Glomerular visceral epithelial cell (primary cell): Measurements from ENCODE around the gene KRI1.
A peak's percentile ranks its signal among the peaks of the same experiment; 100 is the strongest.
"Not testable (repeated sequence)": the region's sequence is repeated elsewhere in the genome, so short reads cannot be mapped to it uniquely, and the experiment has no call there.

Experiments
- DNase-seq: peaks from one replicate; pipeline ENCODE4 v3.0.0-alpha.2; 2016; ENCODE audit errors: extremely low spot score

The KRI1 gene

DNA sequence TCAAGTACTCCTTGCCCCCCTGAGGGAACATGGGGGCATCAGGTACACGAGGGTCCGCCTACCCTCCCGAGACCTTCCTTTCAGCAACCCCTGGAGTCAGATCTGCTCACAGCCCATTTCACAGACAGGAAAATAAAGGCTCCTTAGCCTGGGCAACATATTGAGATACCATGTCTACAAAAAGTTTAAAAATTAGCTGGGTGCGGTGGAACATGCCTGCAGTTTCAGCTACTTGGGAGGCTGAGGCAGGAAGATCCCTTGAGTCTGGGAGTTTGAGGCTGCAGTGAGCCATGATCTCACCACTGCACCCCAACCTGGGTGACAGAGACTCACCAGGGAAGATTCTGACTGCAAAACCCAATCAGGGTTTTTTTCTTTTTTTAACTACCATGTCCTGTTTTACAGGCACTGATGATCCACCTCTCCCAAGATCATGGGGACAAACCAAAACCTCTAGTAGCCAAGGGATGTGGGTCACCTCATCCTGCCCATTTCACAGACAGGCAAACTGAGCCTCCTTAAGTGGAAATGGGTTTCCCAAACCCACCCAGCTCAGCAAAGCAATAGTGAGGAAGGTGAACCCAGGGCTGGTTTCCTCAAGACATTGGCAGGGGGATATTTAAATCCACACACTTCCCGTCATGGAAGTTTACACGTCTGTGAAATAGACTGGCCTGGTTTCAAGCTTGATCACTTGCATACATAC lies 9.4 kb upstream of the KRI1 start:
- DNase-seq = no peak

DNA sequence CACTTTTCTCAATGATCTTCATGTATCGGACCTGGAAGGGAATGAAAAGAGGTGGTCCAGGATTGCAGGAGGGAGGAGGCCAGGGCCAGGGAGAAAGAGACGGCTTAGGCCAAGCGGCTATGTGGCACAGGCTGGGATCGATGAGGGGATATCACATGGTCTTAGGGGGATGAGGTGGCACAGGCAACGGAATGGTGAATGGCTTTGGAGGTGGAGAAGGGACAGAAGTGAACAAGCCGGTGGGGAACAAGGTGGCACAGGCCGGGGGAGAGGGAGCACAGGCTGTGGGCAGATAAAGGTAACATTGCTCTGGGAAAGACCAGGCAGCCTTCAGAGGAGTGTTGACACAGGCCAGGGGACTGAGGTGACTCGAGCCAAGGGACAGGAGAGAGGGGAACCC lies 8.7 kb upstream of the KRI1 start:
- DNase-seq = no peak

DNA sequence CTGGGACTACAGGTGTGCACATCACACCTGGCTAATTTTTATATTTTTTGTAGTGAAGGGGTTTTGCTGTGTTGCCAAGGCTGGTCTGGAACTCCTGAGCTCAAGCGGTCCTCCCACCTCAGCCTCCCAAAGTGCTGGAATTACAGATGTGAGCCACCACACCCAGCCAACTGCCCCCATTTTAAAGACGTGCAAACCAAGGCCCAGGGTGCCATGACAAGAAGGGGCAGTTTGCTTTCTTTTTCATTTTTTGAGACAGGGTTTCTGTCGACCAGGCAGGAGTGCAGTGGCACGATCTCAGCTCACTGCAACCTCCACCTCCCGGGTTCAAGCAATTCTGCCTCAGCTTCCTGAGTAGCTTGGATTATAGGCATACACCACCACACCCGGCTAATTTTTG lies 8.0 kb upstream of the KRI1 start:
- not testable (repeated sequence) for DNase-seq

DNA sequence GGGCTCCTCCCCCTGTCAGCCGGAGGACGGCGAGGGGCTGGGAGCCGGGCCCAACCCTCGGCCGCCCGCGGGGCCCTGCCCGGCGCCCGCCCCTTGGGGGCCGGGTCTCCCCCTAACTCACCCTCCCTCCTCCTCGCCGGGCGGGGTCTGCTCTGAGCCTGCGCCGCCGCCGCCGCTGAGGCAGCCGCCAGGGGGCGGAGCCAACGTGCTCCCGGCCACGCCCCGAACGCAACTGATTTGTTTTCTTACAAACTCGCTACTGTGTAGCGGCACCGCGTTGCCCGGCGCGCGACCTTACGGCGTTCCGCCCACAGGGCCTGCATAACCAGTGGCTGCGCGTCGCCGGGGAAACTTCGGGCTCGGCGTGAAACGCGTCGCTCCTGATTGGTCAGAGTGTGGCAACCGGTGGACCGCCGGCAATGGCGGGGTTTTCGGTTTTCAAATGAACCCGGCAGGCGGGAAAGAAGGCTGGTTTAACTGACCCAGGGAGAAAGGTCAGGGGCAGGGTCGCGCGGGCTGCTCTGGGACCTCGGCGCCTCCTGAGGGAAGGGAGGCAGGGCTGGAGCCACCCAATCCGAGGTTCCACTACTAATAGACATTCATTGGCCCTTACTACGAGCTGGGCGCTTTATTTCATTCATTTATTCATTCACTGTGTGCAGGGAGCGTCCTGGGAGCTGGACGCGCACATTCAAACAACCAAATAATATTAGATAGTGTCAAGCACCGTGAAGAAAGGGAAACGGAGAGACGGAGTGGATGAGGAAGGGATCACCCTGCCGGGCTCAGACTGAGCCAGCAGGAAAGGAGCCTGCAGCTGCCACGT lies 3.2 kb upstream of the KRI1 start, which contains the start of gene CDKN2D:
Gene CDKN2D, minus strand, starts transcription at position 154 of the 826 bp plus-strand sequence. CDS start 326 bp downstream, outside the sequence.
- DNase-seq = peak; percentile 100

DNA sequence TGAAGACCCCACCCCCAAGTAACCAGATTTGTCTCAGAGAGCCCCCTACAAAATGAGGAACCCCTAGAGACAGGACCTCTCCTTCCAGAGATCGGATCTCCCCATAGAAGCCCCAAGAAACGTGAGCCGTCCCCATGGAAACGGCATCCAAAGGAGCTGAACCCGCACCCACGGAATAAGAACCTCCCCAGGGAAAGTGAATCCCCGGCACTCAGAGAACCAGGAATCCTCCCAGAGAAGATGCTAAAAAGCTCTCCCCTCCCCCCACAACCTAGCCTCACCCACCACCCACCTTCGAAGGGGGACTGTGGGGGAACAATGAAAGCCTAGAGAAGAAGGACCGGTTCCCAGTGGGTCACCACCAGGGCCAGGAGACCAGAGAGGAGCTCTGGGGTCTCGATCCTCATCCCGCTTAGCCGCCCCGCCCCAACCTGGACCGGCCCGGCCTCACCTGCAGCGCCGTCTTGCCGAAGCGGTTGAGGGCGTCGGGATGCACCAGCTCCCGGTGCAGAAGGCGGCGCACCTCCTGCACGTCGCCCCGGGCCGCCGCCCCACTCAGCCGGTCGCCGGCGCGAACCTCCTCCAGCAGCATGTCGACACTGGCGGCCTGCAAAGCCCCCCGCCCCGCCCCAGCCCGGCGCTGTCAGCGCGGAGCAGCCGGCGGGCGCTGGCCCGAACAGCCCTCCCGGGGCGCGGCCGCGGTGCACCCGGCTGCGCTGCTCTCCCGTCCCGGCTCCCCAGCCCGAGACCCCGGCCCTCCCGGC lies 2.4 kb upstream of the KRI1 start:
- no peak for DNase-seq

DNA sequence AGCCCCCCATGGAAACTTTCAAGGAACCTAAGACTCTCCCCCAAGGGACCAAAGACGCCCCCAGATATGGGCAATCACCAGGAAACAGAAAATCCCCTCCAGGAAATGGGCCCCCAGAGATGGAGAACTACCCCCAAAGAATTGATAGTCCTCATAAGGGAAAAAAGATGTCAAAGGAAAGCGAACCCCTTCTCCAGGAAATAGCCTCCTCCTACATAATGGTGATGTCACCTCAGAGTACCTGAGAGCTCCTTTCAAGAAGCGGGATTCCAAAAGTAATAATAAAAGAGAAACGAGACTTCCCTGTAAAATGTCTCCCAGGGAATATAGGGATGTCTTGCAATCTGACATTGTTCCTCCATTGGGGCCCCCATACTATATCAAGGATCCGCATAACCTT lies 1.8 kb upstream of the KRI1 start:
- DNase-seq = no peak

DNA sequence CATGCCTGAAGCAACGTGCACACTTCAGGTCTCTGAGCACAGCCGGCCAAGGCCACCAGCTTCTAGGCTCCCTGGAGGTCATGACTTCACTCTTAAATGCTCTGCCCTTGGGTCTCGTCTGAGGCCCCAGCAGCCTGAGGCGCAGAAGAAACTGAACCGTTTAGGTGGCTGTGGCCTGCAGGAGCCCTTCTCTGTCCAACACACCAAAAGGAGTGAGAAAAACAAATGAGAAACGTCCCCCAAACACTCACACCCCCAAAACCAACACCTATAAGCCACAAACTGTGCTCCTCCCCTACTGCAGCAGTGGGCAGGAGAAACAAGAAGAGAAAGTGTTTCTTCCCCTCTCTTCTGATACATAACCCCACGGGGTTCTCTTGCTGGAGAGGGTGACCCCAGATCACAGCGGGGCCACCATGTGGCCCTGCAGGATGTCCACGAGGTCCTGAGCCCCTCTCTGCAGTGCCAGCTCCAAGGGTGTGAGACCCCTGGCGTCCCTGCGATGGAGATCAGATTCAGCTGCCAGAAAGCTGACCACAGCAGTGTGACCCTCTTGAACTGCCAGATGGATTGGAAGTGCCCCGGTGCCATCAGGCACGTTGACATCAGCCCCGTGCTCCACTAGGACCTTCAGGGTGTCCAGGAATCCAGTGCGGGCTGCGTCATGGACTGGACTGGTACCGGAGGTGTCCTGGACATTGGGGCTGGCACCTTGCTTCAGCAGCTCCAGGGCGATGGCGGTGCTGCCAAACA lies 1.0 kb upstream of the KRI1 start:
- DNase-seq = no peak

DNA sequence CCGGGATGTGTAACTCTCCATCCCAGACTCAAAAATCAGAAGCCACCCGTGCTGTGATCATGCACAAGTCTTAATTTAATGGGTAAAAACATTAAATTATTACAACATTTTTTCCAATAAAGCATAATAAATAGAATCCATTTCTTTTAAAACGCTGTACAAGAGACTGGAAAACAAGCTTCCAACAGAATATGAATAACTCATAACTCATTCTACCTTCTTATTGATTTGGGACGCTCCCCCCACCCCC lies 523 bp upstream of the KRI1 start:
- no peak for DNase-seq

DNA sequence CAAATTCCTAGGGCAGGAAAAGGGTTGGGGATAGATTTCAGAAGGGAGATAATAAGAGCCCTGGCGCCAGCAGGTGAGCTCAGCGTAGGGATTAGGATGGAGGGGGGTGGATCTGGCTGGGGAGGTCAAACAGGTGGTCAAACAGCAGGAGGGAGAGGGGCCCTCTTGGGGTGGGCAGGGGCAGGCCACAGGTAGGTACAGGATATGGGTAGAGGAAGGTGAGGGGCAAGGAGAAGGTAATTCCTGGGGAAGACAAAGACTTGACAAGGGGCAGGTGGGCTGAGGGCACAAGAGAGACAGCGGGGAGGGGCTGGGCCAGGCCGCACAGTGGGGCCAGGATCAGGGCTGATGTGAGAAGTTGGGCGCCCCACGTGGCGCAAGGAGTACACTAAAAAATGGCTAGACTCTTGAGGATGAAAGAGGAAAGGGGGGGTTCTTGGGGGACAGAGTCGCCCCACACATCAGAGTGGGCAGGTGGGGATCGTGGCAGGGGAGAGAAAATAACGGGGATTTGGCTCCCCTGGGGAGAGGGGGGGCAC lies 713 bp downstream of the KRI1 start:
- peak; percentile 52 for DNase-seq

DNA sequence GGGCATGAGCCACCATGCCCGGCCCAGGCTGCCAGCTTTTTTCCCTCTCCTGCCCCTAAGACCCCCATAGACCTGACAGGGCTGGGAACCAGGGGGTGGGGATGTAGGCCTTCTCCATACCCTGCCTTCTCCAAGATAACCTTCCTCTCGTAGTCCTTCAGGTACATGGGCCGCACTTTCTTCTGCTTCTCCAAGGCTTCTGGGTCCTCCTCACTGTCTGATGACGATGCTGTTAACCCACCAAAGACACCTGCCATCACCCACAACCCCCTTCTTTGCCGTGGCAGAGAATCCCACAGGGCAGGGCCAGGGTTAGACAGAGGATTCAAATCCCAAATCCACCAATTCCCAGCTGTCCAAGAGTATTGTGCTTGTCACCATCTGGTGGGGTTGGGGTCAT lies 3.2 kb downstream of the KRI1 start:
- no peak for DNase-seq

DNA sequence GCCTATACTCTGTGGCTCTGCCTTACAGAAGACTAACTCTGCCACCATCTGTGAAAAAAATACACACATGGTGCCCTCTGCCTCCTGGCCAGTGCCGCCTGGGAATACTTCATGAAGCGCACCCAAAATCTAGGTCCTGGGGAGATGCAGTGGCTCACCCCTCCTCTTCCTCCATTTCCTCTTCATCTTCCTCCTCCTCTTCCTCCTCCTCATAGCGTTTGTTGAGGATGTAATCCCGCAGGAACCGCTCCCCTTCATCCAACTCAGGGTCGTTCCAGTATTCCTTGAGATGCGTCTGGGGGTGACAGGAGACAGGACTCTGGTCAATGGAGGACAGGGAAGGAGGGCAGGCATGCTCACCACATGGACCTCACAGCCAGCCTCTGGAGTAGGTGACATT lies 5.7 kb downstream of the KRI1 start:
- no peak for DNase-seq

DNA sequence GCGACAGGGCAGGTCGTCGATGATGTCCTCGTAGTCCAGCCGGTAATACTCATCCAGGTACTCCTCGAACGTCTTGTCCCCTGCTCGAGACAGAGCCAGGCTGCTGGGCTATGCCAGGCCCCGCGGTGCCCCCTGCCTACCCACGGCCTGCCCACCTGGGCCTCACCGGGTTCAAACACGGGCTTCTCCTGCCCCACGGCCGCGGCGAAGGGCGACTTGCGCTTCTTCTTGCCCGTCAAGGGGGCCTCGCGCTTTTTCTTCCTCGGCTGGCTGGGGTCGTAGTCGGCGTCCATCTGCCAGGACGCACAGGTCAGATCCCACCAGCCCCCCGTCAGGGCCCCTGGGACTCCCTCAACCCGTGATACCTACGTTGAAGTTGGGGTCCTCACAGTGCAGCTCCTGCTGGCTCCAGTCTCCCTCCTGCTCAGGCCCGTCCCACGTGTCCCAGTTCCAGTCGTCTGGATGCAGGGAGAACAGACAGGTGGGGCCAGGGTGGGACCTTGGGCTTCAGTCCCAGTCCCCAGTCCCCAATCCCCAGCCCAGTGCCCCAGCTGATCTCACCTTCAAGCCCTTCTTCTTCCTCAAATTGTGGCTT lies 8.1 kb downstream of the KRI1 start:
- DNase-seq = no peak

DNA sequence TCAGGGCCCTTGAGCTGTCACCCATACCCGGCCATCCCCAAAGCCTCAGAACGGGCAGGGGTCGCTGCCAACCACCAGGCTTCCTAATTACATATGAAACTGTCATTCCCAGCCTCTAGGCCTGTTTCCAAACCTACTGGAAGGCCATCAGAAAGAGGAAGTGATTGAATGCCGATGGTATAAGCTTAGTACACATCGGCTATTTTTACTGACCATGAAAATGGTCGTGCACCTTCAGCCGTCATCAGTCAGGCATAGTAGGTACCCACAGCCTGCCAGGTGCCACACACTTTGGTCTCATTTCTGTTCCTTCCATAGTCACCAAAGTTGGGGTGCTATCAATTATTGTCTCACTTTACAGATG lies 10.2 kb downstream of the KRI1 start:
- DNase-seq = no peak

DNA sequence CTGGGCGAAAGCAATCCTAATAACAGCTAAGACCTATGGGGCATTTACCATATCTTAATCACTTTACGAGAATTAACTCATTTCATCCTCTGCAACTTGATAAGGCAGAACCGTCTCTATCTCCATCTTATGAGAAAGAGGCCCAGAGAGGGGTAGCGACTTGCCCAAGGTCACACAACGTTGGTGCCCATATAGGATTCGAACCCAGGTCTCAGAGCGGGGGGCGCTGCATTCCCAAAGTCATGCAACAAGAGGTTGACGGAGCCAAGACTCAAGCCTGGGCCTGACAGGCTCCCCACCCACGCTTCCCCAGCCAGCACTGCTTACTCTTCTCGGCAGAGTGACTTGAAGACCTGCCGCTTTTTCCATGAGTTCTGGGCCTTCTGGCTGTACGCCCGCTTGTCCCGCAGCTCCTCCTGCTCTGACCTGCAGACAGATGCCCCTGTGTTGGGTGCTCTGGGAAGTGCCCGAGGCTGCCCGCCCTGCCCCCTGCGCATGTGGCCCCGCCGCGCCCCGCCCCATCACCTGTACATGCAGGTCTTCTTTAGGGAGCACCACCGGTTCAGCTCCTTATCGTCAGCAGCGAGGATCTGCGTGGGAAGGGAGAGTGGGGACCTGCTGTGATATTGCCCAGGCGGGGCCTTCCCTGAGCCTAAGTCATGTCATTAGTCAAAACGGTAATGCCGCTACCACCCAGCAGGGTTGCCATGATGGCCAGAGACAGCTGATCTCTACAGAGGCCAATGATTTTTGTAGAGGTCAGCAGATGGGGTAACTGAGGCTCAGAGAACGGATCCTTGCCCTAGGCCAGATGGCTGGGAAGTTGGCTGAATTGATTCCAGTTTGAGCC lies 10.8 kb downstream of the KRI1 start:
- DNase-seq = no peak

DNA sequence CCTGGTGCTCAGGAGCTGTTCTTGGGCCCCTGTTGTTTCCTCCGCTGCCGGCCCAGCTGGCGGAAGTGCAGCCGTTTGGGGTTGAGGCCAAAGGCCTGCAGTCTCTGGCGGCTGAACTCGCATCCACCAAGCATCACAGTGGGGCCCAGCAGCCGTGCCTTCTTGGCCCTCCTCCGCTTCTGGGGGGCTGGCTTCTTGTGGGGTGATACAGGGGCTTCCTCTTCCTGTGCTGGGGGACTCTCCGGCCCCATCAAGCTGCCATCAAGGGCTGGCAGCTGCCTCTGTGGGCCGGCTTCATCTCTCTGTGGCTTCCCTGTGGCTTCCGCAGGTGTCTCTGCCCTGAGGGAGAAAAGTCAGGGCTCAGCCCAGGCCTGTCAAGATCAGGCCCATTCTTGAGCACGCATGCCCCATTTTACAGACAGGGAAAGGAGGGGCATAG lies 11.8 kb downstream of the KRI1 start:
- DNase-seq = no peak

DNA sequence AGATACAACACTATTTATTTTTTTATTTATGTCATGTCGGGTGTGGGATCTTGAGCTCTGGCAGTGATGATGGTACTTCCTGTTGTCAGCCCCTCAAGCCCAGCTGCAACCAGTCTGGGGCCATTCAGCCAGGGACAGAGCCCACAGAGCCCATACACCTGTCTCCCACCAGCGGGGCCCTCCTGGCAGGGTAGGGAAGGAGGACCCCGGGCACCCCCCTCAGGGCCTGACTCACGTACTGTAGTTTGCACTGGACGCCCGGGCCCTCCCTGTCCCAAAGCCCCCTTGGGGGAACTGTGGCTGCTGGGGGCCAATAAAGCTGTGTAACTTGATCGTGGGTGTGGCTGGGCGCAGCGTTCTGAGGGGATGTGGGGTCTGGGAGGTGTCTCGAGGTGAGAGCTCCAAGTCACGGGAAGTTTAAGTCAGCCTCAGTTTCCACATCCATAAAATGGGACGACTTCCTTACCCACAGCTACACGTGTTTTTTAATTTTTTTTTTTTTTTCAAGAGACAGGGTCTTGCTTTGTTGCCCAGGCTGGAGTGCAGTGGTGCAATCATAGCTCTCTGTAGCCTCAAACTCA lies 12.6 kb downstream of the KRI1 start:
- no peak for DNase-seq

DNA sequence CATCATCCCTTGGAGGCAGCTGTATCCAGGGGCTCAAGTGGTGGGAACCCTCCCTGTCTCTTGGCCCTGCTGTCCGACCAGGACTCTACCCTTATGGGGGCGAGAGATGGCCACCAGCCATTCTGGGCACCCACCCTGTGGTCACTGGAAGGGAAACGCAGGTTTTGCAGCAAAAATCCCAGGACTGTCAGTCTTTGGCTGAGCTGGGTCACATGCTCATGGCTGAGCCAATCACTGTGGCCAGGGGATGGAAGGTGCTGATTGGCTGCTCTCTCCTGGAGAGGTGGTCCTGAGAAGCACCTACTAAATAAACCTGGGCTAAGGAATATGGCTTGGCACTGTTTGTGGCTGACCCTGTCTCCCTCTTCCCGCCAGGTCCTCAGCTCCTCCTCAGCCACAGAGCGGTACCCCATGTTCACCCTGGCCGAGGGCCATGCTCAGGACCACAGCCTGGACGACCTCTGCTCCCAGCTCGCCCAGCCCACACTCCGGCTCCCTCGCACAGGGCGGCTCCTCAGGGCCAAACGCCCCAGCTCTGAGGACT lies 13.2 kb downstream of the KRI1 start:
- DNase-seq = peak; percentile 27

DNA sequence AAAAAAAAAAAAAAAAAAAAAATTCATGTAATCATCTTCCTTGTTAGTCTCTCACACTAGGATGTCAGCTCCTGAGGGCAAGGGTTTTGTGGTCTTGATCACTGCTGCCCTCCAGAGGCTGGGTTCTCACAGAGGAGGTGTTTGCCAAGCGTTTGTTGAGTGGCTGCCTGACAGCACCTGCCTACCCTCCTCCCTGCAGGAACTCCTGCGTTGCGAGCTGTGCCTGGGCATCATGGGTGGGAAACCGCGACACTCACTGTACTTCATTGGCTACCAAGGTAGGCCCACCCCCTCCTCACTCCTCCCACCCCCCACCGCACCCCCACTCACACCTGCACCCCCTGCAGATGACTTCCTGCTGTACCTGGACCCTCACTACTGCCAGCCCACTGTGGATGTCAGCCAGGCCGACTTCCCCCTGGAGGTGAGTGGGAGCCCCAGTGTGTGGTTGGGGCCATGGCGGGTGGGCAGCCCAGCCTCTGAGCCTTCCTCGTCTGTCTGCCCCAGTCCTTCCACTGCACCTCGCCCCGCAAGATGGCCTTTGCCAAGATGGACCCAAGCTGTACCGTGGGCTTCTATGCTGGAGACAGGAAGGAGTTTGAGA lies 14.0 kb downstream of the KRI1 start:
- no peak for DNase-seq

DNA sequence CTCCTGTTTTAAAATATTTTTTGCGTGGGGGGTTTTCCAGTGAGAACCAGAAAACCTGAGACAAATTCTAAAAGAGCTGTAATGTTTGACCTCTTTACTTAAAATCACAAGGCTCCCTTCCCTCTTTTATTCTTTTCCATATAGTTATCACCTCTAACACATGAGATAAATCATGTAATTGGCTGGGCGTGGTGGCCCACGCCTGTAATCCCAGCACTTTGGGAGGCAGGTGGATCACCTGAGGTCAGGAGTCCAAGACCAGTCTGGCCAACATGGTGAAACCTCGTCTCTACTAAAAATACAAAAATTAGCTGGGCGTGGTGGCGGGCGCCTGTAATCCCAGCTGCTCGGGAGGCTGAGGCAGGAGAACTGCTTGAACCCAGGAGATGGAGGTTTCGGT lies 14.8 kb downstream of the KRI1 start:
- DNase-seq = not testable (repeated sequence)
